Frontal cortex (tissue), 4 donors: ENCODE results near the gene MYOCD. TPM values are rescaled to one million over a fixed set of nuclear protein-coding genes. Genes with fewer than 3 reads are reported as not detected.

Source experiments
- DNase-seq, 2 donors: peaks; one replicate each; pipeline ENCODE4 v3.0.0; 2012; ENCODE audit warnings: low spot score in 2 of 2
- FAIRE-seq: peaks from 2 replicates; lab custom pipeline; 2012; peaks lifted over from hg19 to GRCh38; lab: Jason Lieb, UNC
- total RNA-seq: library from RNA; depleted of rRNA; stranded (reverse); fragments of >200 nt; gene quantifications from one replicate; pipeline ENCODE4 v1.2.3, GENCODE V29; 2014
- donor health status: control.
- donor health status: control.
- donor health status: control.

MYOCD gene
- total RNA-seq, 1 donor from 2014 or later, result 0.41 TPM

DNA sequence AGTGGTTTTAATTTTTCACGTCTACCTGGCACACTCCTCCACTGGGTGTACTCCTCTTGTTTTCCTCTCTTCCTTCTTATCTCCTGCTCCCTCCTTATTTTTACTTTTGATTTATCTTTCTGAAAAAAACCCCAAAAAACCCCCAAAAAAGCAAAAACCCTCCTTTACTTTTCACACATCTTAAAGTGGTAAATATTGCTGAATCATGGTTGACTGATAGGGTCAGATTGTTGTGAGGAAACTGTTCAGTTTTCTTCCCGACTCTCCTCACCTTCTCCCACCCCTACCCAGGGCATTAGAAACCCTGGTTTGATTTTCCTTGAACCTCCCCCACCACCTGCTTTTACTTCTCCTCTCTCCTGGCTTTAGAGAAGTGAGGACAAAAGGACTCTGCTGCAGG lies 149.0 kb downstream of the MYOCD start:
- DNase-seq, result no peak
- FAIRE-seq, result no peak

GRCh38 chr17:12815642-12816141 lies 150.0 kb downstream of the MYOCD start:
- FAIRE-seq, result no peak
- DNase-seq, result no peak

Other genes with a start within 250 kb of the MYOCD start
- gene ARHGAP44, start 123.6 kb downstream of the MYOCD start, total RNA-seq, result 18.3 TPM